EH (cell line): ENCODE results near the gene PWWP2B.
A peak's percentile ranks its signal among the peaks of the same experiment; 100 is the strongest.
"Not testable (repeated sequence)": the region's sequence is repeated elsewhere in the genome, so short reads cannot be mapped to it uniquely, and the experiment has no call there.

Experiments used
- DNase-seq: peaks from one replicate; pipeline ENCODE4 v3.0.0-alpha.2; 2015; ENCODE audit warnings: low read depth

Gene PWWP2B

DNA sequence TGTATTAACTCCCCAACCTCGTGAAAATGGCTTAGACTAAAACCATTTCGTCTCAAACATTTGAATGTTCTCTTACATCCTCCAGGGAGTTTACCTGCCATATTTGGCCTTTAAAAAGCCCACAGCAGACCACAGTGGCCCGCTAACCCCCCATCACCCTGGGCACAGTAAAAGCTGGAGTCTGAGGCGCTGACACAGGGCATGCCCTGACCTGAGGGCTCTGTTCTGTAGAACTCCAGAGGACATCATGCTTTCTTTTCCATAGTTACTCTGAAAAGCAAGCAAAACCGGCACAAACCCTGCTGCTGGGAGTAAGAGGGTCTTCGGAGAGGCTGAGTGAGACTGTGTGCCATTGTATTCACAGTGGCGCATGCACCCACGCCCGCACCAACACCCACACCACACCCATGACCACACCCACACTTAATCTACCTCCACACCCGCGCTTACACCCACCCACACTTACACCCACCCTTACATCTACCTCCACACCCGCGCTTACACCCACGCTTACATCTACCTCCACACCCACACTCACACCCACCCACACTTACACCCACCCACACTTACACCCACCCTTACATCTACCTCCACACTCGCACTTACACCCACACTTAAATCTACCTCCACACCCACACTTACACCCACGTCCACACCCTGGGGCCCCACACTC lies 32.9 kb upstream of the PWWP2B start:
- DNase-seq: no peak

DNA sequence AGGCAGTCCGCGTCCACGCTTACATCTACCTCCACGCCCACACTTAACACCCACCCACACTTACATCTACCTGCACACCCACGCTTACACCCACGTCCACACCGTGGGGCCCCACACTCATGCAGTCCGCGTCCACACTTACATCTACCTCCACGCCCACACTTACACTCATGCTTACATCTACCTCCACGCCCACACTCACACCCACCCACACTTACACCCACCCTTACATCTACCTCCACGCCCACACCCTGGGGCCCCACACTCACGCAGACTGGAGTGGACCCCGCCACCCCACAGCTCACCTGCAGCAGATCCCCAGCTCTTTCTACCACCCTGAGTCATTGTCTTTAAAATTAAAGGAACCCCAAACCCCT lies 32.4 kb upstream of the PWWP2B start:
- no peak for DNase-seq

DNA sequence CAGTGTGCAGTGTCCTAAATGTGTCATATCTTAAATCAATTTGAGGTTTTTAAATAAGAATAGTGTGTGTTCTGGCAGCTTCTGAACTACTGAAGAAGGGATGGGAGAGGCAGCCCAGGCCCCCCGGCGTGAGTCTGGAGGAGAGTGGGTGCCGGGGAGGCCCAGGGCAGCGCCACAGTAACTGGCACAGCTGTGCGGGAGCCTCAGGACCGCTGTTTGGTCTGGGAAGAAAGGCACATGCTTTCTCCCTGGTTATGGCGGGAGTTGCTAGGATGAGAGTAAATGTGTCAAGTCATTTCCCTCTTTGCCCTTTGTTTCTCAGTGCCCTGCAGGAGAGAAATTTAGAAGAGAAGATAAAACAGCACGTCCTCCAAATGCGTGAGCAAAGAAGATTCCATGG lies 31.9 kb upstream of the PWWP2B start:
- DNase-seq: no peak

DNA sequence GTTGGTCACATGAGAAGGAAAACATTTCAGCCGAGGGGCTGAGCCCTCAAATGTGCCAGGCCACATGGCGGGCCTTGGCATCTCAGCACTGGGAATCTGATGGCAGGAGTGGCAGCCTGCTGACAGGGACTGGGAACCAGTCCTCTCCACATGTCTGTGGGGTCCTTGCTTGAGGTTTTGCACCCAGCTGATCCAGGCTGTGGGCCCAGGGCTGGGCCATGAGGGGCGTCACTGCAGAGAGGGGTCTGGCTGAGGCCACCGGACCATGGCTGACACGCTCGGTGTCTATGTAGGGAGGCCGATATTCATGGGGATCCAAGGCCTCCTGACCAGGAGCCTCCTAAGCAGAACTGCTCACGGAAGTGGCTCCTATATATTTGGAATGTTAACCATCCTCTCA lies 31.0 kb upstream of the PWWP2B start:
- DNase-seq: no peak

DNA sequence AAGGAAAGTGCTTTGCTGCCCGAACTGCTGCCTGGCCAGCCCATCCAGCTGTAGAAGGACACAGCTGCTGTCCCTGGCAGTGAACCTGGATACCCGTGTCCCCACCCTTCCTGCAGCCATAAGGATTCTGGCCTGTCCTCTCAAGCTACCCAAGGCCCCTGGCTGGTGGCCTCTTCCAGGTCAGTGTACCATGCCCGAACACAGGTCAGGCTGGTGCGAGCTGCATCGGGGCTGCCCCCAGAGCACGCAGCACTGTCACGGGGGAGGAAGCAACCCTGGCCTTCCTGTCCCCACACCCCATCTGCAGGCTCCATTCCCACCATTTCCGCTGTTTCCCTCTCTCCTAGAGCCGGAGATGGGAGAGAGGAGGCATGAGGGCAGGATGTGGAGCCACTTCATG lies 30.5 kb upstream of the PWWP2B start:
- DNase-seq: no peak

DNA sequence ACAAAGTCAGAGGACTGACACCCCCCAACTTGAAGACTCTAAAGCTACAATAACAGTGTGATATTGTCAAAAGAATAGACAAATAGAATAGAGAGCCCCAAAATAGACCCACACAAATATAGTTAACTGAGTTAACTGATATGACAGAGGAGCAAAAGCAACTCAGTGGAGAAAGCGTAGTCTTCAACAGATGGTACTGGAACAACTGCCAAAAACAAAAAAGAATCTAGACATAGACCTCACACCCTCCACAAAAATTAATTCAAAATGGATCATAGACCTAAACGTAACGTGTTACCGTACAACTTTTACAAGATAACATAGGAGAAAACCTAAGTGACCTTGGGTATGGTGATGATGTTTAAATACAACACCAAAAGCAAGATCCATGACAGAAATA lies 28.6 kb upstream of the PWWP2B start:
- DNase-seq: no peak

DNA sequence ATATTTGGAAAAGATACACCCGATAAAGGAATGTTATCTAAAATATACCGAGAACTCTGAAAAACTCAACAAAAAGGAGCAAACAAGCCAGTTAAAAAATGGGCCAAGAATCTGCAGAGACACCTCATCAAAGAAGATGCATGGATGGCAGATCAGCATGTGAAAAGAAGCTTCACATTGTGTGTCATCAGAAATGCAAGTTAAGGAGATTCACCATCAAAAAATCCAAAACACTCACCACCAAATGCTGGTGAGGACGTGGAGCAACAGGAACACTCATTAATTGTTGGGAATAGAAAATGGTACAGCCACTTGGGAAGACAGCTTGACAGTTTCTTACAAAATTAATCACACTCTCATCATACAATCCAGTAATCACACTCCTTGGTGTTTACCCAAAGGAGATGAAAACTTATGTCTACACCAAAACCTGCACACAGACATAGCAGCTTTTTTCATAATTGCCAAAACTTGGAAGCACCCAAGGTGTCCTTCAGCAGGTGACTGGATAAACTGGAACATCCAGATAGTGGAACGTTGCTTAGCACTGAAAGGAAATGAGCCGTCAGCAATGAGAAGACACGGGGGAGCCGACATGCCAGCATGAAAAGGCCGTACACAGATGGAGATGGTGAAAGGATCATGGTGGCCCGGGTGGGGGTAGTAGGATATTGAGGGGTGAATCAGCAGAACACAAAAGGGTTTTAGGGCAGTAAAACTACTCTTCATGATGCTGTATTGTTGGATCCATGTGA lies 27.9 kb upstream of the PWWP2B start:
- peak; percentile 91 for DNase-seq

DNA sequence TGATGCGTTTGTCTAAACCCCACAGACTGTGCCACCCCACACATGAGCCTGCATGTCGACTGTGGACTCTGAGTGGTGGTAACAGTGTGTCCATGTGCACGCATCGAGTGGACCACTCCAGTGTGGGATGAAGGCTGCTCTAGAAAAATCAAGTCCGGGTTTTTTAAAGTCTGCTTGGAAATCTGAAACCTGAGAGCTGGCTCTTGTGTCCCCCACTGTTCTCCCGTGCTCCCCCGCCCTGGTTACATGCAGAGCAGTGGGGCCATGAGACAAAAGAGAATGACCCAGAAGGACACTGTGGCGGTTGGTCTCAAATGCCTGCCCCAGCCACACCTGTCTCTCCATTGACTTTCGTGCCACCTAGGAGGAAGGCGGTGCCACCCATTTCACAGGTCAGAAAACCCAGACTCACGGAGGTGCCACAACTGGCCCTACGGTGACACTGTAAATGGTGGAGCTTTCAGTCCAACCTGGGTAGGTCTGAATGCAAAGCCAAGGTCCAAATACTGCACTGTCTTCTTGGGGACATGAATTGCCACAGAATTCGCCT lies 27.3 kb upstream of the PWWP2B start:
- no peak for DNase-seq

DNA sequence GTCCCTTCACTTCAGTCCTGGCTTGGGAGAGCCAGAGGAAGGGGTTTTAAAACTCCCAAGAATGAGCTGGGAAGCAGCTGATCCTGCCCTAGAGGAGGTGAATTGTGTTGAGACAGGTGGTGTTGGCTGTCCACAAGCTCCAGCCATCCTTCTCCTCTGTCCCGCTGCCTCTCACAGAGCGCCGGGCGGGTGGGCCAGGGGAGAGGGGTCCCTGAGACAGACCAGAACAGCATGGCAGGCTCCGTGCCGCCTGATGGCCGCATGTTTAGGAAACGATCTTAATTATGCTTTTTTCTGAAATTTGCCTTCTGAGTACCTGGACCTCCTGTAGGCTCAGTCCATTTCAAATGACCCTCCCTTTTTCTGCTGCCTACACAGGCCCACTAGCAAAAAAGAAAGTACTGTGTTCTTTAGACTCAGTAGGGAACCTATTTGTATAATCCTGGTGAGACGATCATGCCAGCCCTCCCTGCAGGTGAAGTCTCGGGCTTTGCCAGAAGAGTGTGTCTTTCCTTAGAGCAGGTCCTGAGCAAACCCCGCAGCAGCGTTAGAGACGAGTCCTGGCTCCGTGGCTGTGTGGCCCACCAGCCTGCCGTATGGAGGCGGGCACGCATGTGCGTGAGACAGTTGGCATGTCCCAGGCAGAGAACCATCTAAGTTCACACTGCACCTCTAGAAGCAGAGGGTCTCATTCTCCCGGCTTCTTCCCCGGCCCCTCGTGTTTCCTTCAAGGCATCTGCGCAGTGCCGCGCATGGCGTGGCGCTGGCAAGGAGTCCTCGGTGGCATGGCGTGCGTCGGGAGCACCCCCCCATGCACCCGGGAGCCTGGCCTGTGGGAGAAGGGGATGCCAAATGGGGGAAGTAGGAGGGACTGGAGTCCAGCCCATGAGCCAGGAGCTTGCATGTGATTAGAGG lies 26.3 kb upstream of the PWWP2B start:
- no peak for DNase-seq

DNA sequence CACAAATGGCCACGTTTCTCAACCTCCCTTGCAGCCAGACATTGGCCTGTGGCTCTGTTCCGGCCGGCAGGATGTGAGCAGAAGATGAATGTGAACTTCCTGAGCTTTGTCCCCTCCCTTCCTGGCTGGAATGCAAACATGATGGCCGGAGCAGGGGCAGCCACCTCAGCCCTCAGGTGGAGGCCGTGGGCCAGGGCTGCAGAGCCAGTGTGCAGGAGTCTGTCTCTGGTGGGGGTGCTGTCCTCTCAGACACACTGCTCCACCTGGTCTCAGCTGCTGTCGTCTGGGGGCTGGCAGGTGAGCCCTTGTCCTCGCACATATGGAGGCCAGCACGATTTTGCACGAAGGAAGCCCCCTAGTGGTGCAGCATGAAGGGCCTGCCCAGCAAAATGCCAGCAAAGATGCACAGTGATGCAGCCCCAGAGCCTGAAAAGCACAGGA lies 25.3 kb upstream of the PWWP2B start:
- no peak for DNase-seq

DNA sequence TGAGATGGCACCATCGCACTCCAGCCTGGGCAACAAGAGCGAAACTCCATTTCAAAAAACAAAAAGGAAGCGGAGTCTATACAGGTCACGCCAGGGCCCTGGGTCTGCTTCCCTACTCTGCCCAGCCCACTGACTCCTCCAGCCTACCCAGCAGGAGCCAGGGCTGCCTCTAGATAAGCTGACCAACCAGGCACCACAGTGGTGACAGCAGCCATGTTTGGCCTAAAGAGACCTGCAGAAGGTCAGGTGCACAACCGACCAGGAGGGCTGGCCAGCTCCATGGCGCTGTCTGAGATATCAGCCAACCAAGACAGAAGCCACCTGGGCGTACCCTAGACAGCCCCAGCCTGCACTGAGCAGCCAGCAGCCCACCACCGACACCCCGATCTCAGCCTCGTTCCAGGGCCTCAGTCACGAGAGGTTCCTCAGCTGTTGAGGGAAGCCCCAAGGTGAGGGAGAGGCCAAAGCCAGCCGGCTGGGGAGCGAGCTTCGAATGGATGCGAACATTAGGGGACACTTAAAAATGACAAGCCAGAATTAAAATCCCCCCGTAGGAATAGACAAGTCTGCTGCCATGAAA lies 24.4 kb upstream of the PWWP2B start:
- DNase-seq: no peak

DNA sequence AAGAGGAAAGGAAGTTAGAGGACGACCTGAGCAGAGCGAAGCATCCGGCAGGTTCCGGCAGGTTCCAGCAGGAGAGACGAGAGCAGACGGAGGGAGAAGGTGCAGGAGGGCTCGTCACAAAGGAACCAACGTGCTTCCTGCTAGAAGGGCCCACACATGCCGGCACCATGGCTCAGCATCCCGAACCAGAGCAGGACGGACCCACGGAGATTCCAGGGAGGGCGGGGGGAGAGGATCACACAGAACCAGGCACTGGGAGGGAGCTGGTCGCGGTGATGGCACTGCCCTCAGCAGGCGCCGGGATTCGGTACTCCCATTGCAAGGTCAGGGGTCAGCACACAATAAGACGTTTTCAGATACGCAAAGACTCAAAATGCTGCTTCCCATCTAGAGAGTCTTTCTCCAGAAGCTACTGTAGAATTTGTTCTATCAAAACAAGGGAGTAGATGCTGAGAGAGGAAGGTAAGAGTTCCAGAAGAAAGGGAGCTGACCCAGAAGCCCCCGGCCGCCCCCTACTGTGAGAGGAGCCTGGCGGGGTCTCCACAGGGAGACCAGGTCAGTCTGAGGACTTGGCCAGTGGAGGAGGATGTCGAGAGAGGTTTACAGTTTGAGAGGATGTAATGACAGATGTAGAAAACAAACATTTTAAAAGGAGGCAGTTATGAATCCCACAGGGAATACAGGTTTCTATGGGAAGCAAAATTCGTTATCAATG lies 23.6 kb upstream of the PWWP2B start:
- DNase-seq: no peak

DNA sequence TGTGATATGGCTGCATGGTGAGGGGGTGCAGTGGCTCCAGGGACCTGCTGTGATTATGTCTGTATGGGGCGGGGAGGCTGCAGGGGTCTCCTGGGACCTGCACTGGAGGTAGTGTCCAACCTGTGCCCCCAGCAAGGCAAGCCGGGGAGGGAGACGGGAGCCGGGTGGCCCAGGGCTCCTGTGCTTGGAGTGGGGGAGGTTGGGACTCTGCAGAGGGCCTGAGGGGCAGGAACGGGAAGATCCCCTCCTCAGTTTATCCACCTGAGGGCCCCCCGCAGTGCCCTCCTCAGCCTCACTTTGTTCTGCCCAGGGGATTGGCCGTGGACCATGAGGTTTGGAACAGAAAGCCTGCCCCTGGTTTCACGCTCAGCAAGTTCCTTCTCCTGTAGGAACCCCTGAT lies 22.8 kb upstream of the PWWP2B start:
- DNase-seq: no peak

DNA sequence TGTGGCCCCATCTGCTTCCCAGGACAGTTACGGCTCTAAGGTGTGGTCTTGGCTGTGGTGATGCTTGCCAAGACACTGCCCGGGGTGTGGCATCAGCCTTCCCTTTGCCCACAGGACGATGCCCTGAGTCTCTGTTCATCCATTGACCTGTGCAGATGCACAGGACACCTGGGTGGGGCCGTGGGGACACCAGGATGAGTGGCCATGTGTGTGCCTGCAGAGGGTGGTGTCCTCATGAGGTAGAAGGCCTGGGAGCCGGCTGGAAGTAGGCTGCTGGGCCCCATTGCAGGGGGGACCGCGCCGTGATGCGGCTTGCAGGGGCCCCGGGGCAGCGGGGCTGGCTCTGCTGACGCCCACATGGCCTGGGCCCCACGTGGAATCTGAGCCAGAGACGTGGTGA lies 22.4 kb upstream of the PWWP2B start:
- no peak for DNase-seq

DNA sequence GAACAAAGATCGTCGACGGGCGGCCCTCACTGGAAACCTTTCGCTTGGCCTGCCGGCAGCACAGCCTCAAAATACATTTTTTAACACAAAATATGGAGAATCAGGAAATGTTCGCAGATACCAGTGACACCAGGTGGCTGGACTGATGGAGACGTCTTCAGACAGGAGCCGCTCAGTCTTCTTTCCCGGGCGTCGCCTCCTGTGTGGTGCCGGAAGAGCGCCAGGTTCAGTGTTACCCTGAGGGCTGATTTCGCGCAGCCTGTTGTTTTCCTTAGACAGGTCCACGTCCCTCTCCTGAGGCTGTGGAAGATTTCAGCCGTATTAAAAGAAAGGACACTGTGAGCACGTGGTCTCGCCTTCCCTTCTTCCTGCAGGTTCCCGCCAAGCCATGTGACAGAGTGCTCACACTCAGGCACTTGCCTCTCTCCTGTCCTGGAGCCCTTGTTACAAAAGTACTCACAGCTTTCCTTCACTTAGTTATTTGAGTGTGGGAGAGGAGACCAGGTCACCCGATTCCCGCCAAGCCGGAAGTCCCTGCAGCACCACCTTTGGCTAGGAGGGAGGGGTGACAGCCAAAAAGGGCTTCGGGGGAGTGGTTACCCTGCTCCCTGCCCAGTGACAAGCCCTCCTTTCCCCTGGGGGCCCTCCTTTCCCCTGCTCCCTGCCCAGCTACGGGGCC lies 21.7 kb upstream of the PWWP2B start:
- no peak for DNase-seq

DNA sequence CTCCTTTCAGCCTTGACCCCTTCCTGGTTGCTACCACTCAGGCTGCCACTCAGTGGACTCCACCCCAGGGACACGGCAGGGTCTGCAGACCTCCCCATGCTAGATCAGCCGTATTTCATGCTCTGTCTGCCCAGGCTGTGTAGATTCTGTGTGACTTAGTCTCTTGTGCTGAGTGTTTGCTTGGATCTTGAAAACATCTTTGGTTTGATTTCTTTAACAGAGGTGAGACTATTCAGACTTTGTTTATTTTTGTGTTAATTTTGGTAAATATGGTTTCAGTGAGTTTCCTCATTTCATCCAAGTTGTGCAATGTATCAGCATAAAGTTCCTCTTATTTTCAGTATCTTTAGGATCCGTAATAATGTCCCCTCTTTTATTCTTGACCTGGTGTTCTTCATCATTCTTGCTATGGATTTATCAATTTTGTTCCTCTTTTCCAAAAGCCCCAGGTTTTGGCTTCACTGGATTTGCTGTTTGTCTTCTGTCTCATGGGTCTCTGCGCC lies 21.2 kb upstream of the PWWP2B start:
- DNase-seq: no peak

DNA sequence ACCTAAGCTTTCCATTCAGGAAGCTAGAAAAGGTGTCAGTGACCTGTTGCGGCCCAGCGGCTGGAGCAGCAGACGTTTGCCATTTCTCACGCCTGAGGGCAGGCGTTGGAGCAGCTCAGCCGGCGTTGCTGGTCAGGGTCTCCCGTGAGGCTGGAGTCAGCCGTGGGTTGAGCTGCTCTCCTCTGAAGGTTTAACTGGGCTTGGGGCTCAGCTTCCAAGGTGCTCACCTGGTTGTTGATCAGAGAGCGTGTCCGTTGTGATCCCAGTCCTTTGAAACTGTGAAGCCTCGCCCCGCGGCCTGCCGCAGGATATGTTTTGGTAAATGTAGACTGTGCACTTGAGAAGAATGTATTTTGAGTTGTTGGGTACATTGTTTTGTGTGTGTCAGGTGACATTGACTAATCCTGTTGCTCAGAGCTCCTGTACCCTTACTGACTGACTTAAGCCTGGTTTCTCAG lies 20.6 kb upstream of the PWWP2B start:
- DNase-seq: no peak

DNA sequence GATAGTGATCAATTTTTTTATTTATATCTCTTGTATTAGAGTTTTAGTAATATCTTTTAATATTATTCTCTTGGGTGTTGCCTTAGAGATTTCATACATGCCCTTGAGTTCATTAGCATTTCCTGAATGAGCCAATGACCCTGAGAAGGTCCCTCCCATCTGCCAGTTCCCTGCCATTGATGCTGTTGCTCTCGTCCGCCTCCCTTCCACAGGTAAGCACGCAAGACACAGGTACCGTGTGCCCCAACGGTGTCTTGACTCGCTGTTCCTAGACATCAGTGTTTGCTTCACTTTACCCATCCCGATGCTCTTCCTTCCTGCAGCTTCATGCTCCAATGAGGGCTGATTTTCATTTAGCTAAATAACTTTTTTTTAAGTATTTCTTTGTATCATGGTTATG lies 19.7 kb upstream of the PWWP2B start:
- DNase-seq: no peak

DNA sequence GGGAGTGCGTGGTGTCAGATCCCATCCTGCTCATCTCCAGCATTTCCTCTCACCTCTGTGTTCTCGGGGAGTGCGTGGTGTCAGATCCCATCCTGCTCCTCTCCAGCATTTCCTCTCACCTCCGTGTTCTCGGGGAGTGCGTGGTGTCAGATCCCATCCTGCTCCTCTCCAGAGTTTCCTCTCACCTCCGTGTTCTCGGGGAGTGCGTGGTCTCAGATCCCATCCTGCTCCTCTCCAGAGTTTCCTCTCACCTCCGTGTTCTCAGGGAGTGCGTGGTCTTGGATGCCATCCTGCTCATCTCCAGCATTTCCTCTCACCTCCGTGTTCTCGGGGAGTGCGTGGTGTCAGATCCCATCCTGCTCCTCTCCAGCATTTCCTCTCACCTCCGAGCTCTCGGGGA lies 18.0 kb upstream of the PWWP2B start:
- DNase-seq: not testable (repeated sequence)

DNA sequence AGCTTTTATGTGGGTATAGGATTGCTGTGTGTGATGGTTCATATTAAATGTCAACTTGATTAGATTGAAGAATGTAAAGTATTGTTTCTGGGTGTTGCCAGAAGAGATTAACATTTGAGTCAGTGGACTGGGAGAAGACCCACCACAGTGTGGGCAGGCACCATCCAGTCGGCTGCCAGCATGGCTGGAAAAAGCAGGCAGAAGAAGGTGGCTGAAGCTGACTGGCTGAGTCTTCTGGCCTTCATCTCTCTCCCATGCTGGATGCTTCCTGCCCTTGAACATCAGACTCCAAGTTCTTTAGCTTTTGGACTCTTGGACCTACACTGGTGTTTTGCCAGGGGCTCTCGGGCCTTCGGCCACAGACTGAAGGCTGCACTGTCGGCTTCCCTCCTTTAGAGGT lies 16.0 kb upstream of the PWWP2B start:
- not testable (repeated sequence) for DNase-seq

DNA sequence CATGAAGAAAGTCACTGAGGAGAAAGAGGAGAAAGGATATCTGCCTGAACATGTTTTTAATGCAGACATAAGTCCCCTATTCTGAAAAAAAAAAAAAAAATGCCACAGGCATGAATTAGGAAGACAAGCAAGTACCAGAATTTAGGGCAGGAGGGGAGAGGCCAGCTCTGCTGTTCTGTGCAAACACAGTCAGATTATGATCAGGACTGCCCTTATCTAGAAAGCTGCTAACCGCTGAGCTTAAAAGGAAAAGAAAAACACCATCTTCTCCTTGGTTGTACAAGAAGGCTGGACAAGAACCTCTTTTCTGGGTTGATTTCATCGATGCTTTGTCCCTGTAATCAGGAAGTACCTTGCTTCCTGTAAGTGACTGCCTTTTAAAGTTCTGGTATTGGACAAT lies 15.3 kb upstream of the PWWP2B start:
- DNase-seq: no peak
